SH-SY5Y (cell line): ENCODE measurements around the gene PHLDB3.

Experiments used
- GATA2 ChIP-seq: IDR thresholded peaks from 2 replicates; pipeline ENCODE4 v1.6.1; 2011; ENCODE audit warnings: mild to moderate bottlenecking, low read depth, low read length
- GATA3 ChIP-seq: IDR thresholded peaks from 2 replicates; pipeline ENCODE4 v1.6.1; 2011; ENCODE audit warnings: low read depth, mild to moderate bottlenecking, low read length, moderate library complexity

GRCh38 chr19:43552198-43552450, 47.6 kb upstream of the PHLDB3 start:
- TF ChIP-seq GATA2 (no peak), GATA3 (no peak)
